Stomach (tissue), 9 donors: Measurements from ENCODE around the gene MAGI2. TPM values are rescaled to one million over a fixed set of nuclear protein-coding genes. Genes with fewer than 3 reads are reported as not detected.

ENCODE experiments used
- DNase-seq, 2 donors: peaks; one replicate each; pipeline versions ENCODE4 v3.0.0 to v3.0.0-alpha.2; 2013 to 2019
- H3K27ac ChIP-seq, 5 donors: fragments of 200-600 bp in 4 of 5; sonication (generic) in 4 of 5; one replicate each; pipeline ENCODE4 v1.5.1; 2013 to 2019; ENCODE audit warnings: mild to moderate bottlenecking in 1 of 5, moderate library complexity in 1 of 5
- H3K27me3 ChIP-seq, 3 donors: fragments of 200-600 bp; sonication (generic); one replicate each; pipeline ENCODE4 v1.5.1; 2017 to 2019; ENCODE audit warnings: mixed run types in 1 of 3
- H3K36me3 ChIP-seq, 4 donors: fragments of 200-600 bp; sonication (generic); 1 replicate in 3 of 4; 2 replicates in 1 of 4; pipeline ENCODE4 v1.5.1; 2016 to 2019
- H3K4me1 ChIP-seq, 4 donors: fragments of 200-600 bp; sonication (generic); one replicate each; pipeline ENCODE4 v1.5.1; 2016 to 2019
- H3K4me3 ChIP-seq, 4 donors: fragments of 200-600 bp; sonication (generic) in 3 of 4; one replicate each; pipeline ENCODE4 v1.5.1; 2016 to 2019; ENCODE audit warnings: mild to moderate bottlenecking in 1 of 4
- H3K9me3 ChIP-seq, 4 donors: fragments of 200-600 bp; sonication (generic); one replicate each; pipeline ENCODE4 v1.5.1; 2016 to 2019
- CTCF ChIP-seq, 7 experiments: fragments of 450-650 bp in 4 of 7; fragments of 200-600 bp in 3 of 7; sonication (generic) in 3 of 7; IDR thresholded peaks; one replicate each; pipeline ENCODE4 v1.5.1; 2016 to 2019; ENCODE audit warnings: antibody characterized with exemption in 7 of 7, control low read depth in 2 of 7, mild to moderate bottlenecking in 1 of 7
- EP300 ChIP-seq: sonication (generic); formaldehyde crosslinking; IDR thresholded peaks from one replicate; pipeline ENCODE4 v1.6.1; 2017; ENCODE audit warnings: antibody characterized with exemption
- POLR2A ChIP-seq, 4 donors: fragments of 450-650 bp; IDR thresholded peaks; one replicate each; pipeline ENCODE4 v1.6.1; 2016; ENCODE audit warnings: antibody characterized with exemption in 4 of 4, control low read depth in 2 of 4, mild to moderate bottlenecking in 1 of 4, moderate library complexity in 1 of 4
- POLR2AphosphoS5 ChIP-seq, 3 donors: sonication (generic); formaldehyde crosslinking; IDR thresholded peaks; one replicate each; pipeline ENCODE4 v1.6.1; 2016; ENCODE audit warnings: antibody characterized with exemption in 3 of 3
- WGBS, 5 donors: extraction: QIAGEN DNeasy Blood & Tissue Kit in 3 of 5; methylation state at CpG; one replicate each; pipeline versions ENCODE4 v1.1.5 to v1.1.7; 2013 to 2018; 5-methylcytosine and 5-hydroxymethylcytosine counted together
- intact Hi-C: fragments of 100-400 bp; cut with DNase I; formaldehyde crosslinking; loops from one replicate; pipeline ENCODE4 v1.15.1; 2023; ENCODE audit warnings: low total_unique reads
- polyA plus RNA-seq, 3 donors: library from polyadenylated mRNA; stranded (reverse); fragments of 200-250 nt; gene quantifications; one replicate each; pipeline ENCODE4 v1.2.3, GENCODE V29; 2013
- total RNA-seq, 5 donors: library from RNA; depleted of rRNA; stranded (reverse); fragments of >200 nt; gene quantifications; one replicate each; pipeline versions ENCODE4 v1.1.0 to v1.2.3, GENCODE V29; 2014 to 2016
- donor health status: healthy with polysubstance abuse.
- donor health status: Bipolar disorder and iron deficiency.
- donor health status: healthy.

Gene MAGI2
- total and polyA plus RNA-seq, 8 donors, result 0.92 to 53.9 (median 5.8) TPM

- Histone ChIP-seq H3K36me3 (no peaks in the 10 kb centered on the region), H3K4me1 (no peaks in the 10 kb centered on the region), H3K9me3 (peaks cover 0 to 5% (median 0%) of the 10 kb centered on the region in 4 donors), H3K27ac (no peak overlapping the region), H3K4me3 (no peak overlapping the region), H3K27me3 (no peaks in the 10 kb centered on the region)
- intact Hi-C loops, result no loop called here
- DNase-seq, result no peak
- no peak for TF ChIP-seq EP300
- no peak for TF ChIP-seq POLR2A (IDR thresholded peaks at IDR 0.05)
- TF ChIP-seq CTCF (IDR thresholded peaks at IDR 0.05), result no peak
- no peak for TF ChIP-seq POLR2AphosphoS5 (IDR thresholded peaks at IDR 0.05)
- WGBS, 5 donors, result 75 to 93% (median 90%) methylated on average over 2 of the region's 2 CpGs
Measured at GRCh38 chr7:79157281-79157680, 296.2 kb downstream of the MAGI2 start.

- WGBS, 5 donors, result 58 to 85% (median 66%) methylated on average over 1 of the region's 1 CpG
- H3K9me3 ChIP-seq, result no peaks in the 10 kb centered on the region
- H3K4me1 ChIP-seq, result no peaks in the 10 kb centered on the region
- no peaks in the 10 kb centered on the region for H3K36me3 ChIP-seq
- H3K27me3 ChIP-seq, result no peaks in the 10 kb centered on the region
- TF ChIP-seq EP300, result no peak
- TF ChIP-seq CTCF (IDR thresholded peaks at IDR 0.05), result no peak
- TF ChIP-seq POLR2A (IDR thresholded peaks at IDR 0.05), result no peak
- TF ChIP-seq POLR2AphosphoS5 (IDR thresholded peaks at IDR 0.05), result no peak
- H3K4me3 ChIP-seq, result no peak overlapping the region
- intact Hi-C loops, result no loop called here
- H3K27ac ChIP-seq, result no peak overlapping the region
- no peak for DNase-seq
Measured at GRCh38 chr7:79149831-79150230, 303.6 kb downstream of the MAGI2 start.

GRCh38 chr7:79142706-79143105 is 310.8 kb downstream of the MAGI2 start:
- Histone ChIP-seq H3K27ac (no peak overlapping the region), H3K4me3 (no peak overlapping the region), H3K27me3 (no peaks in the 10 kb centered on the region), H3K4me1 (no peaks in the 10 kb centered on the region), H3K9me3 (no peaks in the 10 kb centered on the region), H3K36me3 (no peaks in the 10 kb centered on the region)
- DNase-seq, result no peak
- intact Hi-C loops, result no loop called here
- WGBS, 5 donors, result 73 to 80% (median 76%) methylated on average over 3 of the region's 3 CpGs
- TF ChIP-seq POLR2A (IDR thresholded peaks at IDR 0.05), result no peak

GRCh38 chr7:79141252-79141651 is 312.2 kb downstream of the MAGI2 start:
- Histone ChIP-seq H3K27me3 (no peaks in the 10 kb centered on the region), H3K27ac (no peak overlapping the region), H3K4me3 (no peak overlapping the region), H3K9me3 (no peaks in the 10 kb centered on the region), H3K4me1 (no peaks in the 10 kb centered on the region), H3K36me3 (no peaks in the 10 kb centered on the region)
- DNase-seq, result no peak
- intact Hi-C loops, result no loop called here
- 53 to 74% (median 61%) methylated on average over 1 of the region's 1 CpG for WGBS, 5 donors
- no peak for TF ChIP-seq POLR2AphosphoS5 (IDR thresholded peaks at IDR 0.05)
- no peak for TF ChIP-seq EP300
- TF ChIP-seq CTCF (IDR thresholded peaks at IDR 0.05), result no peak
- no peak for TF ChIP-seq POLR2A (IDR thresholded peaks at IDR 0.05)

DNA sequence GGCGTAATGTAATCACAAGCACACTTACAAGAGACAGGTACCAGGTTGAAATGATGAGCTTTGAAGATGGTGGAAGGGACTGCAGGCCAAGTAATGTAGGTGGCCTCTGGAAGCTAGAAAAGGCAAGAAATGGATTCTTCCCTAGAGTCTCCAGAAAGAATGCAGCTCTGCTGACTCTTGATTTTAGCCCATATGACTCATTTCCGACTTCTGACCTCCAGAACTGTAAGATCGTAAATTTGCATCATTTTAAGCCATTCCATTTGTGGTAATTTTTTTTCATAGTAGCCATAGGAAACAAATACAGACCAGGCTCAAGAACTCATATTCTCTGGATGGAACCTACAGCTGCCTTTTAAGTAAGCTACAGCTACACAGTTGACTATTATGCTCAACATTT is 315.5 kb downstream of the MAGI2 start:
- TF ChIP-seq CTCF (IDR thresholded peaks at IDR 0.05) (no peak), POLR2A (IDR thresholded peaks at IDR 0.05) (no peak), POLR2AphosphoS5 (IDR thresholded peaks at IDR 0.05) (no peak), EP300 (no peak)
- Histone ChIP-seq H3K4me1 (no peaks in the 10 kb centered on the region), H3K4me3 (no peak overlapping the region), H3K27me3 (no peaks in the 10 kb centered on the region), H3K36me3 (no peaks in the 10 kb centered on the region), H3K27ac (no peak overlapping the region), H3K9me3 (no peaks in the 10 kb centered on the region)
- no peak for DNase-seq
- 77 to 93% (median 91%) methylated on average over 3 of the region's 3 CpGs for WGBS, 5 donors
- intact Hi-C loops, result no loop called here
